K562 (cell line): Measurements from ENCODE around the gene DGKZ. TPM values are rescaled to one million over a fixed set of nuclear protein-coding genes. Genes with fewer than 3 reads are reported as not detected.

Experiments
- C11orf30 ChIP-seq: fragments of 450-650 bp; IDR thresholded peaks from 2 replicates; pipeline ENCODE4 v1.6.1; 2016; ENCODE audit warnings: low read depth, mild to moderate bottlenecking
- CBFA2T2 ChIP-seq: fragments of 450-650 bp; conservative IDR thresholded peaks from 2 replicates; pipeline ENCODE4 v1.6.1; 2017; ENCODE audit warnings: mild to moderate bottlenecking
- DEAF1 ChIP-seq: fragments of 450-650 bp; formaldehyde crosslinking; IDR thresholded peaks from 2 replicates; pipeline ENCODE4 v1.4.0; 2020; ENCODE audit warnings: mild to moderate bottlenecking, moderate library complexity
- ESRRB ChIP-seq: fragments of 250-450 bp; sonication (Bioruptor Pico); IDR thresholded peaks from 2 replicates; pipeline ENCODE4 v1.5.0; 2020; ENCODE audit warnings: mild to moderate bottlenecking, moderate library complexity, borderline replicate concordance
- REST ChIP-seq, 2 experiments: fragments of 450-650 bp; formaldehyde crosslinking in 1 of 2; IDR thresholded peaks; 2 replicates each; pipeline versions ENCODE4 v1.4.0 to v1.6.1; 2014 to 2020; ENCODE audit warnings: mild to moderate bottlenecking in 2 of 2, borderline replicate concordance in 1 of 2, low read depth in 1 of 2
- polyA plus RNA-seq, 8 experiments: library from polyadenylated mRNA; depleted of rRNA in 4 of 8; stranded (reverse) in 5 of 8; unstranded in 3 of 8; fragments of >200 nt; fragmentation: Nextera tagmentation in 2 of 8; fragmentation: Illumina TruSeq in 1 of 8; extraction: Ambion mirVana in 2 of 8; extraction: Trizol in 1 of 8; gene quantifications; 2 replicates each; pipeline versions ENCODE4 v1.2.1 to v1.2.3, GENCODE V29; 2011 to 2014; ENCODE audit warnings: inconsistent platforms in 1 of 8, missing spikeins in 1 of 8
- total RNA-seq, 7 experiments: library from RNA; depleted of rRNA in 6 of 7; stranded (reverse); fragments of >200 nt in 6 of 7; fragmentation: Illumina TruSeq in 2 of 7; extraction: Trizol in 2 of 7; gene quantifications; 2 replicates each; pipeline versions ENCODE4 v1.2.1 to v1.2.3, GENCODE V29; 2011 to 2021; ENCODE audit warnings: low replicate concordance in 1 of 7

DGKZ gene
- total and polyA plus RNA-seq, 9 of the 15 experiments (the other 6 are each of a cell fraction or from before 2014, with no cell fraction given), result 0.51 to 100 (median 44.2) TPM

GRCh38 chr11:46315033-46315738 is 32.1 kb upstream of the DGKZ start (continued):
- TF ChIP-seq CBFA2T2 (0 out of 2 replicates have a peak, but pooled peaks have one; percentile 9), DEAF1 (CRISPR knock-in tag) (peak; percentile 41; the same call in 1 of the 2 replicates), C11orf30 (peak; percentile 56), REST (IDR thresholded peaks at IDR 0.05; ENCODE audit: borderline replicate concordance) (peak; percentile 56), REST (CRISPR knock-in tag; IDR thresholded peaks at IDR 0.05; ENCODE audit: low read depth) (no peak), ESRRB (CRISPR knock-in tag) (no peak)
